ENCODE data around the gene LACTBL1.

- TF ChIP-seq CTCF (IDR thresholded peaks at IDR 0.05) (no peak), POLR2A (IDR thresholded peaks at IDR 0.05) (no peak), EP300 (IDR thresholded peaks at IDR 0.05) (no peak)
Observed at GRCh38 chr1:22917989-22918388, 54.7 kb downstream of the LACTBL1 start.

Measured in ovary (tissue), 3 donors.